Panc1 (cell line): ENCODE measurements around the gene EVL. TPM values are rescaled to one million over a fixed set of nuclear protein-coding genes. Genes with fewer than 3 reads are reported as not detected.

Experiments
- ATAC-seq: fragments of 200-7000 bp; cut with Tn5 transposase; 2 replicates; pipeline ENCODE4 v1.9.1; 2020; ENCODE audit warnings: mild to moderate bottlenecking, moderate library complexity
- BruUV-seq: library from RNA; stranded (reverse); fragments of 400-500 nt; replicated peaks from 2 replicates; lab custom pipeline; 2021; lab: Mats Ljungman, UMichigan
- CTCF ChIA-PET: fragments of 300-600 bp; sonication (Branson Sonifier 250); formaldehyde crosslinking; loops from one replicate; lab custom pipeline; 2022; ENCODE audit warnings: antibody characterized with exemption; lab: Charles Lee
- POLR2A ChIA-PET: fragments of 300-600 bp; sonication (Branson Sonifier 250); formaldehyde crosslinking; loops from one replicate; lab custom pipeline; 2022; ENCODE audit warnings: antibody characterized with exemption; lab: Charles Lee
- DNase-seq: peaks from one replicate; pipeline ENCODE4 v3.0.0-alpha.2; 2010; ENCODE audit warnings: low read depth, low spot score
- H3K27ac ChIP-seq: 2 replicates; pipeline ENCODE4 v1.5.1; 2011; ENCODE audit warnings: mild to moderate bottlenecking, low read length, inconsistent platforms
- H3K27me3 ChIP-seq: fragments of 200-500 bp; sonication (Bioruptor generic); 2 replicates; pipeline ENCODE4 v1.6.0; 2014; ENCODE audit warnings: low read length, inconsistent platforms; ENCODE audit not compliant: control insufficient read depth, insufficient read depth
- H3K36me3 ChIP-seq: fragments of 200-500 bp; sonication (Bioruptor generic); 2 replicates; pipeline ENCODE4 v1.5.1; 2014; ENCODE audit warnings: inconsistent platforms, mild to moderate bottlenecking, low read length, moderate library complexity; ENCODE audit not compliant: control insufficient read depth, insufficient read depth
- H3K4me1 ChIP-seq: 2 replicates; pipeline ENCODE4 v1.5.1; 2011; ENCODE audit warnings: inconsistent platforms, mild to moderate bottlenecking, low read length, moderate library complexity; ENCODE audit not compliant: control insufficient read depth, insufficient read depth
- H3K4me3 ChIP-seq, 2 experiments: 2 replicates each; pipeline ENCODE4 v1.5.1; 2011 to 2012; ENCODE audit warnings: low read depth in 2 of 2, low read length in 2 of 2, mild to moderate bottlenecking in 2 of 2, inconsistent platforms in 1 of 2, moderate library complexity in 1 of 2
- H3K9me3 ChIP-seq: fragments of 200-500 bp; sonication (Bioruptor generic); 2 replicates; pipeline ENCODE4 v1.5.1; 2014; ENCODE audit warnings: low read depth, mild to moderate bottlenecking, inconsistent platforms, low read length, moderate library complexity; ENCODE audit not compliant: control insufficient read depth, insufficient read depth
- CTCF ChIP-seq: fragments of 450-650 bp; IDR thresholded peaks from 2 replicates; pipeline ENCODE4 v1.5.1; 2017; ENCODE audit warnings: mild to moderate bottlenecking
- POLR2AphosphoS5 ChIP-seq: IDR thresholded peaks from 2 replicates; pipeline ENCODE4 v1.6.1; 2012; ENCODE audit warnings: mild to moderate bottlenecking, low read depth, low read length, moderate library complexity
- SIN3A ChIP-seq: IDR thresholded peaks from 2 replicates; pipeline ENCODE4 v1.6.1; 2012; ENCODE audit warnings: low read depth, mild to moderate bottlenecking, low read length, moderate library complexity, borderline replicate concordance; ENCODE audit not compliant: insufficient read depth
- TCF7L2 ChIP-seq: IDR thresholded peaks from 2 replicates; pipeline ENCODE4 v1.6.1; 2011; ENCODE audit warnings: mild to moderate bottlenecking, low read depth, low read length, inconsistent platforms
- in situ Hi-C: cut with HindIII; loops from 2 replicates; pipeline ENCODE4 v1.10.0; 2016; ENCODE audit warnings: low sequenced_read_pairs, low pct_unique_long_range_greater_than_20kb
- intact Hi-C: fragments of 100-400 bp; cut with micrococcal nuclease; formaldehyde crosslinking; loops from one replicate; pipeline ENCODE4 v1.10.0; 2022; ENCODE audit not compliant: unreplicated experiment
- total RNA-seq: library from RNA; stranded (reverse); gene quantifications from one replicate; pipeline ENCODE4 v1.2.1, GENCODE V29; 2021; ENCODE audit not compliant: unreplicated experiment
- TF ChIP-seq, protein P1 (sequence below), 2 experiments: IDR thresholded peaks; 2 replicates each; pipeline ENCODE4 v1.6.1; 2011 to 2012; ENCODE audit warnings: low read depth in 2 of 2, control low read depth in 1 of 2, low read length in 1 of 2, mild to moderate bottlenecking in 1 of 2, moderate library complexity in 1 of 2; ENCODE audit not compliant: insufficient read depth in 1 of 2

Gene EVL
- total RNA-seq, 1 experiment from 2014 or later: 38.3 TPM

- DNase-seq (no peak), ATAC-seq (no peak)
- Histone ChIP-seq H3K36me3 (no peaks in the 10 kb centered on the region), H3K27ac (no peak overlapping the region), H3K9me3 (no peaks in the 10 kb centered on the region), H3K27me3 (no peaks in the 10 kb centered on the region; the same call in 1 of the 2 replicates), H3K4me3 (peak overlapping the region; percentile 20 to 41; a peak in 3 of 4 replicates), H3K4me1 (peaks cover 8% of the 10 kb centered on the region)
- ChIA-PET CTCF (no interaction called here), POLR2A (no interaction called here)
- TF ChIP-seq CTCF (no peak), TCF7L2 (no peak), POLR2AphosphoS5 (no peak), SIN3A (no peak)
- TF ChIP-seq, protein P1, sequence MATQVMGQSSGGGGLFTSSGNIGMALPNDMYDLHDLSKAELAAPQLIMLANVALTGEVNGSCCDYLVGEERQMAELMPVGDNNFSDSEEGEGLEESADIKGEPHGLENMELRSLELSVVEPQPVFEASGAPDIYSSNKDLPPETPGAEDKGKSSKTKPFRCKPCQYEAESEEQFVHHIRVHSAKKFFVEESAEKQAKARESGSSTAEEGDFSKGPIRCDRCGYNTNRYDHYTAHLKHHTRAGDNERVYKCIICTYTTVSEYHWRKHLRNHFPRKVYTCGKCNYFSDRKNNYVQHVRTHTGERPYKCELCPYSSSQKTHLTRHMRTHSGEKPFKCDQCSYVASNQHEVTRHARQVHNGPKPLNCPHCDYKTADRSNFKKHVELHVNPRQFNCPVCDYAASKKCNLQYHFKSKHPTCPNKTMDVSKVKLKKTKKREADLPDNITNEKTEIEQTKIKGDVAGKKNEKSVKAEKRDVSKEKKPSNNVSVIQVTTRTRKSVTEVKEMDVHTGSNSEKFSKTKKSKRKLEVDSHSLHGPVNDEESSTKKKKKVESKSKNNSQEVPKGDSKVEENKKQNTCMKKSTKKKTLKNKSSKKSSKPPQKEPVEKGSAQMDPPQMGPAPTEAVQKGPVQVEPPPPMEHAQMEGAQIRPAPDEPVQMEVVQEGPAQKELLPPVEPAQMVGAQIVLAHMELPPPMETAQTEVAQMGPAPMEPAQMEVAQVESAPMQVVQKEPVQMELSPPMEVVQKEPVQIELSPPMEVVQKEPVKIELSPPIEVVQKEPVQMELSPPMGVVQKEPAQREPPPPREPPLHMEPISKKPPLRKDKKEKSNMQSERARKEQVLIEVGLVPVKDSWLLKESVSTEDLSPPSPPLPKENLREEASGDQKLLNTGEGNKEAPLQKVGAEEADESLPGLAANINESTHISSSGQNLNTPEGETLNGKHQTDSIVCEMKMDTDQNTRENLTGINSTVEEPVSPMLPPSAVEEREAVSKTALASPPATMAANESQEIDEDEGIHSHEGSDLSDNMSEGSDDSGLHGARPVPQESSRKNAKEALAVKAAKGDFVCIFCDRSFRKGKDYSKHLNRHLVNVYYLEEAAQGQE (IDR thresholded peaks at IDR 0.05; ENCODE audit: insufficient read depth in 1 of 2, low read depth in 2 of 2, low read length in 1 of 2): no peak
- intact Hi-C loops (no loop called here), in situ Hi-C loops (no loop called here)
- no TSS peak for BruUV-seq
Observed at GRCh38 chr14:100159865-100160533, 94.8 kb downstream of the EVL start.

DNA sequence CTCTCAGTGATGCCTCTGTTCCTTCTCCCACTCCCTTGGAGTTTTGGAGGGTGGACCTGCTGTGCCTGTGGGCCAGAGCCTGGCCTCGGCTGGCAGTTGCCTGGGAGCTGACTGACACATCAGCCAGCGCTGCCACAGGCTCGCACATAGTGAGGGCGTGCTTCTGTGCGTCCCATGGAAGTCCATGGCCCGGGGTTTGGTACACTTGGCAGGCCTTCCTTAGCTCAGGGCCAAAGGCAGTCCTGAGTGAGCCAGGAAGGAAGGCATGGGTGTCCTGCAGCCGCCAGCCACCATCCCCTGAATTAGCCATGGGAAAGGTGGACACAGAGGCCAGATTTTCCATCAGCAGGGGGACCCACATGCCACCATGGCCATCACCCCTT is 95.3 kb downstream of the EVL start:
- no peaks in the 10 kb centered on the region; the same call in 1 of the 2 replicates for H3K27me3 ChIP-seq

More for the DNA sequence above, 95.3 kb downstream of the EVL start:
- no peak for ATAC-seq
- in situ Hi-C loops (no loop called here), intact Hi-C loops (no loop called here)
- no peaks in the 10 kb centered on the region for H3K9me3 ChIP-seq
- peaks cover 8% of the 10 kb centered on the region for H3K4me1 ChIP-seq
- ChIA-PET CTCF (no interaction called here), POLR2A (no interaction called here)
- H3K4me3 ChIP-seq: no peak overlapping the region
- H3K36me3 ChIP-seq: no peaks in the 10 kb centered on the region
- no peak overlapping the region for H3K27ac ChIP-seq
- TF ChIP-seq, protein P1 (IDR thresholded peaks at IDR 0.05; ENCODE audit: insufficient read depth in 1 of 2, low read depth in 2 of 2, low read length in 1 of 2): no peak
- TF ChIP-seq SIN3A: no peak
- no TSS peak for BruUV-seq
- DNase-seq: no peak
